PFSK-1 (cell line): ENCODE data around the gene CMIP.

Experiments
- FOXP2 ChIP-seq: optimal IDR thresholded peaks from 2 replicates; pipeline ENCODE3; 2011; ENCODE audit warnings: borderline replicate concordance, control low read depth, inconsistent platforms; ENCODE audit not compliant: insufficient read depth; ENCODE audit errors: extremely low read length, extremely low read depth
- POLR2AphosphoS5 ChIP-seq: IDR thresholded peaks from 2 replicates; pipeline ENCODE4 v1.6.1; 2012; ENCODE audit warnings: low read depth, mild to moderate bottlenecking, control low read depth, low read length, moderate library complexity
- REST ChIP-seq, 2 experiments: IDR thresholded peaks; 2 replicates each; pipeline versions ENCODE4 v1.6.1 to v1.8.0; 2011 to 2012; ENCODE audit warnings: low read depth in 2 of 2, low read length in 2 of 2, control low read depth in 1 of 2, inconsistent platforms in 1 of 2, mild to moderate bottlenecking in 1 of 2, moderate library complexity in 1 of 2; ENCODE audit not compliant: insufficient read depth in 1 of 2
- SIN3A ChIP-seq: IDR thresholded peaks from 2 replicates; pipeline ENCODE4 v1.6.1; 2012; ENCODE audit warnings: mild to moderate bottlenecking, low read length, moderate library complexity, borderline replicate concordance; ENCODE audit not compliant: insufficient read depth
- TAF1 ChIP-seq: IDR thresholded peaks from 2 replicates; pipeline ENCODE4 v1.6.1; 2012; ENCODE audit warnings: low read length, control low read depth, borderline replicate concordance; ENCODE audit not compliant: insufficient read depth

- TF ChIP-seq SIN3A (no peak), REST (IDR thresholded peaks at IDR 0.05; ENCODE audit: insufficient read depth in 1 of 2, low read depth in 2 of 2, low read length in 2 of 2) (no peak), POLR2AphosphoS5 (no peak), TAF1 (no peak), FOXP2 (no peak)
Measured at GRCh38 chr16:81700071-81700779, 255.6 kb downstream of the CMIP start.
